Neutrophil (primary cell): ENCODE data around the gene C2CD2.

Experiments
- H3K27ac ChIP-seq: fragments of 200-600 bp; sonication (generic); 2 replicates; pipeline ENCODE4 v1.5.1; 2016; ENCODE audit warnings: mild to moderate bottlenecking, moderate library complexity
- H3K27me3 ChIP-seq: fragments of 200-600 bp; sonication (generic); 2 replicates; pipeline ENCODE4 v1.6.0; 2016; ENCODE audit warnings: mild to moderate bottlenecking
- H3K36me3 ChIP-seq: fragments of 200-600 bp; sonication (generic); 2 replicates; pipeline ENCODE4 v1.5.1; 2017
- H3K4me1 ChIP-seq, 2 experiments: fragments of 200-600 bp in 1 of 2; sonication (generic) in 1 of 2; 1 replicate in 1 of 2; 2 replicates in 1 of 2; pipeline versions ENCODE4 v1.5.1 to v1.6.1; 2013 to 2016; ENCODE audit warnings: low read depth in 1 of 2, low read length in 1 of 2, mild to moderate bottlenecking in 1 of 2, moderate library complexity in 1 of 2; ENCODE audit not compliant: control insufficient read depth in 1 of 2, insufficient read depth in 1 of 2
- H3K4me3 ChIP-seq, 2 experiments: fragments of 200-600 bp in 1 of 2; sonication (generic) in 1 of 2; 1 replicate in 1 of 2; 2 replicates in 1 of 2; pipeline ENCODE4 v1.5.1; 2013 to 2016; ENCODE audit warnings: low read depth in 1 of 2, low read length in 1 of 2, mild to moderate bottlenecking in 1 of 2, moderate library complexity in 1 of 2
- H3K9me3 ChIP-seq: fragments of 200-600 bp; sonication (generic); 2 replicates; pipeline ENCODE4 v1.5.1; 2016
- CTCF ChIP-seq: fragments of 200-600 bp; sonication (generic); IDR thresholded peaks from 2 replicates; pipeline ENCODE4 v1.5.1; 2016; ENCODE audit warnings: antibody characterized with exemption

C2CD2 gene

DNA sequence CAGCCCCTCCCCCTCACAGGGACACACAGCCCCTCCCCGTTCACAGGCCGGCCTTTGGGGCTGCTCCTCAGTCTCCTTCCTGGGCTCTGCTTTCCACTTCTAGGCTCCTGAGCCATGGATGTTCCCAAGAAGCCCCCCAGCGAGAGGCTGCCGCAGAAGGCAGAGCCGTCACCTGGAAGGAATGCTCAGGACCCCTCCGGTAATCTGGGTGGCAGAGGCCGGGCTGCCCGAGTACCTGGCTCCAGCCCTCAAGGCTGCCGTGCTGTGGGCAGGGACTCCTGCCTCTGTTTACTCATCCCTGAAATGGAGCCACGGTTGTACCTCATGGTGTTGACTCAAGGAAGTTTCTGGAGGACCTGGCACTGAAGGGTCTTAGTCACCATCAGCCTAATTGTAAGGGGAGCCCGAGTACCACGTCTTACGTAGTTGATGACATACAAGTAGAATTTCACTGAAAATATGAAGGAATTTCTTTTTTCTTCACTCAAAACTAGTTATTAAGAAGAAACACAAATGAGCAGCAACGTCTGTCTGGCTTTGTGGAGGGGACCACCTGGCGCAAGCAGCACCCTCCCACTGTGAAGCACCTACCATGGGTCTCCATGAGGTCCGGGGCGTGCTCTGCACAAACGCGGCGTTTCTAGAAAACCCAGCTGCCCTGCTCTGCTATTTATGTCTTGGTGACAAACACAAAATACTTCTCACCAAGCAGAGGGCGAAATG, 108.3 kb downstream of the C2CD2 start:
- Histone ChIP-seq H3K4me1 (no peaks in the 10 kb centered on the region), H3K4me3 (no peak overlapping the region), H3K9me3 (no peaks in the 10 kb centered on the region), H3K27ac (no peak overlapping the region), H3K27me3 (no peaks in the 10 kb centered on the region), H3K36me3 (no peaks in the 10 kb centered on the region)
- no peak for TF ChIP-seq CTCF

DNA sequence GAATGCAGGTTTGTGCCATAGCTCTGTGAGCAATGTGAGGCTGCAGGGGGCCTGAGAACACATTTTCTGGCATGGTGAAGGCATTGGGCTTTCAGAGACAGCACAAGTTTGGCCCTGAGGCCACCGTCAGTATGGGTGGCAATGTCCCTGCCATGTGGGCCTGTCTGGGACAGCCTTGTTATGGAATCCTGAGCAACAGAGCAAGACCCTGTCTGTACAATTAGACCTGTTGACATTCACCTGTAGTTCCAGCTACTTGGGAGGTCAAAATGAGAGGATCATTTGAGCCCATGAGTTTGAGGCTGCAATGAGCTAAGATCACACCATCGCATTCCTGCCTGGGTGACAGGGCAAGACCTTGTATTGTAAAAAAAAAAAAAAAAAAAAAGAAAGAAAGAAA, 110.2 kb downstream of the C2CD2 start:
- Histone ChIP-seq H3K36me3 (no peaks in the 10 kb centered on the region), H3K9me3 (no peaks in the 10 kb centered on the region), H3K27ac (no peak overlapping the region), H3K4me1 (no peaks in the 10 kb centered on the region), H3K4me3 (no peak overlapping the region), H3K27me3 (no peaks in the 10 kb centered on the region)
- no peak for TF ChIP-seq CTCF

- H3K36me3 ChIP-seq: peaks cover 19% of the 10 kb centered on the region
- TF ChIP-seq CTCF: no peak
- H3K27ac ChIP-seq: no peak overlapping the region
- no peaks in the 10 kb centered on the region for H3K9me3 ChIP-seq
- no peak overlapping the region for H3K4me3 ChIP-seq
- H3K27me3 ChIP-seq: no peaks in the 10 kb centered on the region
- H3K4me1 ChIP-seq: no peaks in the 10 kb centered on the region
Measured at GRCh38 chr21:41840880-41841279, 112.9 kb downstream of the C2CD2 start.

DNA sequence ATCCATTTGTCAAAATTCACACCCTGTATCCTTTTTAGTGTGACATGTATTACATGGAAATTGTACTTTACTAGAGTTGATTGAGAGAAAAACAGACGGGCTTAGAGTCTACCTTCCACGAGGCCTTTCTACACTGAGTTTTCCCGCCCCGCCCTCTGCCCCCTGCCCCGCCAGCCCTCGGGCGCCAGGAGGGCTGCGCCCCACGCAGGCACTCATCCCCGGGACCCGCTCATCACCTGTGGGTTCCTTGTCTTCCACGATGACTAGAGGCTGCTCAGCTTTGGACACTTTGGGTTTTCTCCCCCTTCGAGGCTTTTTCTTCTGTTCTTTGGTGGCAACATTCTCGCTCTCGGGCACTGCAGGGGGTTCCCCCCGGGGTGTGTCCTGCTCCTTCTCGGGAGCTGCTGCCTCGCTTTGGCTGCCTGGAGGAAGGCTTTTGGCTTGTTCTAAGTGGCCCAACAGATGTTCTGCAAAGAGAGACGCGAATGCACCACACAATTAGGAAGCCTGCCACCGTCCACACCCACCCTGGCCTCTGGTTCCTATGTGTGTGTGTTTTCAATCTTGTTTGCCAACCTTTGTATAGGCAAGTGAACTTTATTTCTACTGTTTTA, 114.3 kb downstream of the C2CD2 start:
- no peaks in the 10 kb centered on the region for H3K27me3 ChIP-seq
- H3K9me3 ChIP-seq: no peaks in the 10 kb centered on the region
- no peak for TF ChIP-seq CTCF

GRCh38 chr21:41837756-41838297, 116.0 kb downstream of the C2CD2 start:
- no peaks in the 10 kb centered on the region for H3K4me1 ChIP-seq
- H3K36me3 ChIP-seq: peaks cover 41% of the 10 kb centered on the region
- H3K9me3 ChIP-seq: no peaks in the 10 kb centered on the region
- no peak for TF ChIP-seq CTCF
- no peak overlapping the region for H3K27ac ChIP-seq
- H3K27me3 ChIP-seq: no peaks in the 10 kb centered on the region
- H3K4me3 ChIP-seq: no peak overlapping the region

More for the DNA sequence above, 114.3 kb downstream of the C2CD2 start:
- Histone ChIP-seq H3K4me1 (no peaks in the 10 kb centered on the region), H3K36me3 (peaks cover 32% of the 10 kb centered on the region), H3K27ac (no peak overlapping the region), H3K4me3 (no peak overlapping the region)
